ENCODE results near the gene EPB41L4A. TPM values are rescaled to one million over a fixed set of nuclear protein-coding genes. Genes with fewer than 3 reads are reported as not detected.

The EPB41L4A gene
- total RNA-seq, 1 donor = 0.86 TPM

GRCh38 chr5:112316006-112316405 lies 103.1 kb downstream of the EPB41L4A start:
- no peak for TF ChIP-seq CTCF (IDR thresholded peaks at IDR 0.05; ENCODE audit: insufficient read depth, low read depth, low read length)
- DNase-seq (ENCODE audit: low read depth) = no peak
- H3K4me3 ChIP-seq (ENCODE audit: low read depth, low read length) = no peak overlapping the region

GRCh38 chr5:112312295-112313275 lies 106.5 kb downstream of the EPB41L4A start:
- peak; percentile 3 for DNase-seq (ENCODE audit: low read depth)
- no peak overlapping the region for H3K4me3 ChIP-seq (ENCODE audit: low read depth, low read length)
- TF ChIP-seq CTCF (IDR thresholded peaks at IDR 0.05; ENCODE audit: insufficient read depth, low read depth, low read length) = no peak

GRCh38 chr5:112310746-112311145 lies 108.3 kb downstream of the EPB41L4A start:
- TF ChIP-seq CTCF (IDR thresholded peaks at IDR 0.05; ENCODE audit: insufficient read depth, low read depth, low read length) = no peak
- DNase-seq (ENCODE audit: low read depth) = no peak
- H3K4me3 ChIP-seq (ENCODE audit: low read depth, low read length) = no peak overlapping the region

- no peak for TF ChIP-seq CTCF (IDR thresholded peaks at IDR 0.05; ENCODE audit: insufficient read depth, low read depth, low read length)
- DNase-seq (ENCODE audit: low read depth) = no peak
Measured at GRCh38 chr5:112308608-112309007, 110.5 kb downstream of the EPB41L4A start.

GRCh38 chr5:112306956-112307355 lies 112.1 kb downstream of the EPB41L4A start:
- DNase-seq (ENCODE audit: low read depth) = no peak
- TF ChIP-seq CTCF (IDR thresholded peaks at IDR 0.05; ENCODE audit: insufficient read depth, low read depth, low read length) = no peak

More at GRCh38 chr5:112308608-112309007, 110.5 kb downstream of the EPB41L4A start:
- H3K4me3 ChIP-seq (ENCODE audit: low read depth, low read length) = no peak overlapping the region

GRCh38 chr5:112304743-112305142 lies 114.3 kb downstream of the EPB41L4A start:
- no peak overlapping the region for H3K4me3 ChIP-seq (ENCODE audit: low read depth, low read length)
- no peak for TF ChIP-seq CTCF (IDR thresholded peaks at IDR 0.05; ENCODE audit: insufficient read depth, low read depth, low read length)
- no peak for DNase-seq (ENCODE audit: low read depth)

More at GRCh38 chr5:112306956-112307355, 112.1 kb downstream of the EPB41L4A start:
- H3K4me3 ChIP-seq (ENCODE audit: low read depth, low read length) = no peak overlapping the region
